Activated CD8-positive, alpha-beta memory T cell treated with anti-CD3 and anti-CD28 coated beads, Interleukin-2, amount 10 ng/mL, durations not matched to agents 7 days and 5 days (primary cell): ENCODE measurements around the gene BLNK. TPM values are rescaled to one million over a fixed set of nuclear protein-coding genes. Genes with fewer than 3 reads are reported as not detected.

Experiments used
- ATAC-seq: fragments of 150-1000 bp; cut with Tn5 transposase; one replicate; pipeline ENCODE4 v1.10.0; 2021; ENCODE audit warnings: moderate library complexity
- CTCF ChIA-PET: fragments of 350-600 bp; sonication (Branson Sonifier 250); formaldehyde crosslinking; loops from one replicate; lab custom pipeline; 2021; ENCODE audit warnings: antibody characterized with exemption; lab: Charles Lee
- DNase-seq: peaks from one replicate; pipeline ENCODE4 v3.0.0-alpha.2; 2020
- H3K27ac Mint-ChIP-seq: one replicate; pipeline ENCODE4 v1.8.0; 2021; ENCODE audit warnings: mild to moderate bottlenecking, mixed read lengths
- H3K27me3 Mint-ChIP-seq: one replicate; pipeline ENCODE4 v1.8.0; 2021; ENCODE audit warnings: mixed read lengths
- H3K36me3 Mint-ChIP-seq: one replicate; pipeline ENCODE4 v1.8.0; 2021; ENCODE audit warnings: mild to moderate bottlenecking, mixed read lengths
- H3K4me1 Mint-ChIP-seq: one replicate; pipeline ENCODE4 v1.8.0; 2021; ENCODE audit warnings: mixed read lengths
- H3K4me3 Mint-ChIP-seq: one replicate; pipeline ENCODE4 v1.8.0; 2021; ENCODE audit warnings: mild to moderate bottlenecking, moderate library complexity, mixed read lengths
- H3K9me3 Mint-ChIP-seq: one replicate; pipeline ENCODE4 v1.8.0; 2022; ENCODE audit warnings: low read depth, mixed read lengths
- total RNA-seq, 2 experiments: library from RNA; stranded (reverse); gene quantifications; one replicate each; pipeline ENCODE4 v1.2.3, GENCODE V29; 2021

Gene BLNK
- total RNA-seq, 2 experiments from 2014 or later, result not detected

DNA sequence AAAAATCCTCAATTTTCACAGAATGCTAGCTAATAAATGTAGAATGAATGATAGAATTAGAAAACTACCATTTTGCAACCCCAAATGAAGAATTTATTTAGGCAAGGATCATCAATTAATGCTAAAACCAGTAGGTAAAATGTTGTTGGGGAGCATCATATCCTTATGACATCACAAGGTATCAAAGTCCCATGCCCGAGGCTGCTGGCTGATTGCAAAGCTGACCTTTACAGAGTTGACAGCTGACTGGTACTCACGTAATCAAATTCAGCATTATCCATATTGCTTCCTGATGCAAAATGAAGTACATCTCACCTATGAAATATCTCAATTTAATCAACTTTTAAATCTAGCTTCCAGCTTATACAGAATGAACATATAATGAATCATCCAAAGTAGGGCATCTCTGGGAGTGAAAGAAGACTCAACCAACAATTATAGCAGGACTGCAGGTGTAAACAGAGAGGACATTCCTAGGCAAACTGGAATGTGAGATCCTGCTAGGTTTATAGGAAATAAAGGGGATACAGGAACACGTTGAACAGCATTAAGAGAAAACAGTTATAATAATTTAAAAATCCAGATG lies 10.2 kb upstream of the BLNK start:
- H3K27ac Mint-ChIP-seq, result no peak overlapping the region
- no peaks in the 10 kb centered on the region for H3K36me3 Mint-ChIP-seq
- peaks cover 38% of the 10 kb centered on the region for H3K27me3 Mint-ChIP-seq
- DNase-seq (no peak), ATAC-seq (no peak)
- CTCF ChIA-PET, result interaction anchor here (0.6 kb wide), 1 partner anchor 735 kb away, joined by 3 read pairs; no protein-coding TSS in a partner anchor
- H3K4me3 Mint-ChIP-seq, result no peak overlapping the region
- H3K4me1 Mint-ChIP-seq, result no peaks in the 10 kb centered on the region
- no peaks in the 10 kb centered on the region for H3K9me3 Mint-ChIP-seq

DNA sequence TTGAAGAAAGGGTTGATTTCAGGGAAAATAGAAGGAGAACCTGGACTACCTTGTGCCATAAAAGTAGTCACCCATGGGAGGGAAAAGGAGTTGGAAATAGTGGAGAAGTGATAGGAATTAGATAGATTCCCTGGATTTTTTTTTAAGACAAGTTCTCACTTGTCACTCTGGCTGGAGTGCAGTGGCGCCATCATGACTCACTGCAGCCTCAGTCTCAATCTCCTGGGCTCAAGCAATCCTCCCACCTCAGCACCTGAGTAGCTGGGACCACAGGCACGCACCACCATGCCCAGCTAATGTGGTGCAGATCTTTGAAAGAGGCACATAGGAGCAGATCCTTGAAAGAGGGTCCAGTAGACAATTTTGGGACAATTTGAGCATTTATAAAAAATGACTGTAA lies 9.5 kb upstream of the BLNK start:
- H3K27ac Mint-ChIP-seq, result no peak overlapping the region
- CTCF ChIA-PET, result interaction anchor here (0.6 kb wide), 1 partner anchor 736 kb away, joined by 3 read pairs; no protein-coding TSS in a partner anchor
- ATAC-seq, result no peak
- H3K27me3 Mint-ChIP-seq, result peaks cover 38% of the 10 kb centered on the region
- no peak for DNase-seq
- H3K4me1 Mint-ChIP-seq, result no peaks in the 10 kb centered on the region
- H3K4me3 Mint-ChIP-seq, result no peak overlapping the region
- no peaks in the 10 kb centered on the region for H3K9me3 Mint-ChIP-seq
- H3K36me3 Mint-ChIP-seq, result no peaks in the 10 kb centered on the region

DNA sequence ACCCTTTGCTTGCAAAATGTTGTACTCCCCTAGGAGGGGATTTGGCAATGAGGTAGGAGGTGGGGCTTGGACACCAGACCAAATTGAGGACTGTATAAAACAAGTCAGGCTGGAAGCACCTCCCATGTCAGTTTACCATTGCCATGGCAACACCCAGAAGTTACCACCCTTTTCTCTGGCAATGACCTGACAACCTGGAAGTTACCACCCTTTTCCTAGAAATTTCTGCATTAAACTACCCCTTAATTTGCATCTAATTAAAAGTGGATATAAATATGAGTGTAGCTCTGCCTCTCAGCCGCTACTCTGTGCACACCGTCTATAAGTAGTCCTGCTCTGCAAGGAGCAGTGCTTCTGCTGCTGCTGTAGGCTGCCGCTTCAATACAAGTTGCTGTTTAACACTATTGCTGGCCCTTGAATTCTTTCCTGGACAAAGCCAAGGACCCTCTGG lies 7.8 kb upstream of the BLNK start:
- DNase-seq (no peak), ATAC-seq (no peak)
- CTCF ChIA-PET, result no interaction called here
- Mint-ChIP-seq H3K27me3 (peaks cover 35% of the 10 kb centered on the region), H3K4me3 (no peak overlapping the region), H3K4me1 (no peaks in the 10 kb centered on the region), H3K9me3 (no peaks in the 10 kb centered on the region), H3K27ac (no peak overlapping the region), H3K36me3 (no peaks in the 10 kb centered on the region)

DNA sequence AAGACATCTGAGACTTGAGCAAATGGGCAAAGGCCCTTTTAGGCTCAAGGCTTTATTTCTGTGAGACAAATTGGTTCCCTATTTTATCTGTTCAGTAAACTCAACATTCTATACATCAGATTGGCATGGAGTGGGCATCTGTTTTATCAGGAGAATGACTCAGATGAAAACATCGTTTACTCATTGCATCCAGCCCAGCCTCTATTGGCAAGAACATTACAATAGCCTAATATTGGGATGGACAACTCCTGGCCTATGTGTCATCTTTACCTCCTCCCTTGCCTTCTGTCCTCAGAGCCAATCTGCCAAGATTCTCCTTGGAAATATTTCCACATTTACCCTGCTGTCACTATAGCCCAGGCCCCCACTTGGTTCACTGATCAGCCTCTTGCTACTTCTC lies 5.5 kb upstream of the BLNK start:
- Mint-ChIP-seq H3K27me3 (peaks cover 30% of the 10 kb centered on the region), H3K4me3 (no peak overlapping the region), H3K36me3 (no peaks in the 10 kb centered on the region), H3K9me3 (no peaks in the 10 kb centered on the region), H3K27ac (no peak overlapping the region), H3K4me1 (no peaks in the 10 kb centered on the region)
- ATAC-seq (no peak), DNase-seq (no peak)
- CTCF ChIA-PET, result no interaction called here

DNA sequence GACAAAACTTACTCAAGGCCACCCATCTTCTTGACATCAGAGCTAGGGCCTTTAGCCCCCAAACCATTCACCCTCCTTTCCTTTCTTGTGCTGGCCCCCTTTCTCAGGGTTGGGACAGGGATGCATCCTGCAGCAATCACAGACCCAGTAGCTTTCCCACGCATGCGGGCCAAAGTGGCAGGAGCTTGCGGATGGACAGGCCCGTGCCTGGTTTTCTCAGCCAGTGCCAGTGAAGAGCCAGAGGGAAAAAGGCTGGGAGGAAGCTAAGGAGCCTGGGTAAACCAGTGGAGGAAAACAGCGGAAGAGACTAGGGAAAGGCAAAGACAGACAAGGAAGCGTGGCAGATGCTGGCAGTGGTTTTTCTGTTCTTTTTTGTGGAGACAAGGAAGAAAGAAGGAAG lies 5.1 kb upstream of the BLNK start:
- Mint-ChIP-seq H3K4me3 (no peak overlapping the region), H3K27ac (no peak overlapping the region), H3K9me3 (no peaks in the 10 kb centered on the region), H3K4me1 (no peaks in the 10 kb centered on the region), H3K36me3 (no peaks in the 10 kb centered on the region), H3K27me3 (peaks cover 27% of the 10 kb centered on the region)
- DNase-seq (no peak), ATAC-seq (no peak)
- CTCF ChIA-PET, result no interaction called here

DNA sequence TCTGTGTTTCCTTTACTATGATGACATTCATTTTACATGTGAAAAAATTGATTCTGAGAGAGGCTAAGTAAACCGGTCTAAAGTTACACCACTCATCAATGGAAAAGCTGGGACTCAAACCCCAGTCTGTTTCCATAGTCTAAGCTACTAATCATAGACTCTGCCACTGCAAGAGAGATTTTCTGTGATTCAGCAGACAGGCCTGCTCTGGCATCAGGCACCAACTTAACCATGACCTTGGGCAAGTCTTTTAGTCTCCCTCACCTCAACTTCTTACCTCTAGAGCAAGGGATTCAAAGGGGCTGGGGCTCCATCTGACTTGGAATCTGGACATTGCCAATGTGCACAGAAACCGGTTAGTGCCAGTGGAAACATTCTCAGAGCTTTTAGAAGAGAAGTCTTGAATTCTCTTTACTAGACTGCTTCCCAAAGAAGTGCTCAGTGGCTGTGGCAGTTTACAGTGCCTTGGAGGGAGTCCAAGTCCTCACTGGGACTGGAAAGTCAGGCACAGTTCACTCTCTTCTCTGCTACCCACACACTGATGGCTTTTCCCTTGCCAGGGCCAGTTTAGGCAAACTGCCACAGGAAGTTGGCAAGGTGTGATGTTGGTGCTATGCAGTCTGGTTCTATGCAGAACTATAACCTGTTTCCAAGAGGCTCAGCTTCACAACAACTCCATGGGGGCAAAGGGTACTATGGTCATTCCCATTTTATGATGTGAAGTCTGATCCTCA lies 4.5 kb upstream of the BLNK start:
- CTCF ChIA-PET, result no interaction called here
- no peaks in the 10 kb centered on the region for H3K4me1 Mint-ChIP-seq
- ATAC-seq (no peak), DNase-seq (no peak)
- H3K27me3 Mint-ChIP-seq, result peaks cover 28% of the 10 kb centered on the region
- no peak overlapping the region for H3K4me3 Mint-ChIP-seq
- H3K36me3 Mint-ChIP-seq, result no peaks in the 10 kb centered on the region
- H3K27ac Mint-ChIP-seq, result no peak overlapping the region
- H3K9me3 Mint-ChIP-seq, result no peaks in the 10 kb centered on the region

DNA sequence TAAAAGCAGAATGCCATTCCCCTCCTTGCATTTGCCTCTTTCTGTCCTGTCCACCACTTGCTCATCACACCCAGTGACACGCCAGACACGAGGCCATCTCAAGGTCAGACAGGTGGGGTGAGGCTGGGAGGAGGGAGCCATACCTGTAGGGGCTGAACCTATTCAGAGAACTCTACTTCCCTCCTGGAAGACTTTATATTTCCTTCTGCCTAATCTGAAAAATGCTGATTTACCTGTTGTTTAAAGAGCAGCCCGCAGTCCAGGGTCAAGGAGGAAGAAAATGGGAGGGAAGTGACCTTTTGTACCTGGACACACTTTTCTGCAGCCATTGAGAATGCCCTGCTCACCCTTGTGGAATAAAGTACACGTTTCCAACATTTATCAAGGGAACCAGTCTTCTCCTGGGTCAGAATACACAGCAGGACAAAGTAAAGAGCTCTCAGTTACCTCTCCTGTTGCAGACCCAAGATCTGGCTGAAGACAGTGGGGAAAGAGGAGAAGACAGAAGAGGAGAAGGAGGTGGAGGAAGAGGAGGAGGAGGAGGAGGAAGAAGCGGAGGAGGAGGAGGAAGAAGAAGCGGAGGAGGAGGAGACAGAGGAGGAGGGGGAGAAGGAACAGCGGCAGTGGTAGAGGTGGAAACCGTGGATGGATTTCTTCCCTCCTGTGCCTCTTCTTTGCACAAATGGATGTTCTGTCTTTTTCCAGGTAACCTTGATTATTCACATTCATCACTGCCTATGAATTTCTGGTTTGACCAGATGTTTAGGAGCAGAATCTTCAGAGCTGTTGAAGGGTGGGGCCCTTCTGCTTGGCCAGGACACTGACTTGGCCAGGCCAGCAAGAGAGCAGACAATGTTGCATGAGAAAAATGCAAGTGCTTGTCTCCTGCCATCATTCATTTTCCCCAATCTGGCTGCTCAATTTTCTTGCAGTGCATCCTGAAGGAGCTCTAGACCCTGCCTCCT lies 1.2 kb upstream of the BLNK start:
- no peaks in the 10 kb centered on the region for H3K36me3 Mint-ChIP-seq
- CTCF ChIA-PET, result no interaction called here
- ATAC-seq (no peak), DNase-seq (no peak)
- no peak overlapping the region for H3K27ac Mint-ChIP-seq
- H3K27me3 Mint-ChIP-seq, result peaks cover 32% of the 10 kb centered on the region
- H3K9me3 Mint-ChIP-seq, result no peaks in the 10 kb centered on the region
- no peaks in the 10 kb centered on the region for H3K4me1 Mint-ChIP-seq
- H3K4me3 Mint-ChIP-seq, result no peak overlapping the region

DNA sequence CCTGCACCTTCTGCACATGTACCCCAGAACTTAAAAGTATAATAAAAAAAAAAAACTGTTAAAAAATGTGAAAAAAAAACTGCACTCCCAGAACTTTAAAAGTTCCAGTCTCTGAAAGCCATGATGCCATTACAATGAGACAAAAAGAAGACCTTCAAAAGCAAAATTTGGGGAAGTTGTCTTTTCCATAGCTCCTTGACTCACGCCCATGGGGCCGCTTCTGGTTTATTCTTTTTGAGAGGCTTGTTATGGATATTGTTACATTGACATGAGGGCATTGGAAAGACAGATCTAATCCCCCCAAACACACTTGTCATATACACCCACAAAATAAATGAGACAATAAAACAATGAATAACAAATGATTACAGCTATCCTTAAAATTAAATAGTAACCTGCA lies 798 bp downstream of the BLNK start:
- ATAC-seq (no peak), DNase-seq (no peak)
- Mint-ChIP-seq H3K9me3 (no peaks in the 10 kb centered on the region), H3K27me3 (peaks cover 42% of the 10 kb centered on the region), H3K4me3 (no peak overlapping the region), H3K36me3 (no peaks in the 10 kb centered on the region), H3K27ac (no peak overlapping the region), H3K4me1 (no peaks in the 10 kb centered on the region)
- CTCF ChIA-PET, result interaction anchor here (0.9 to 1.3 kb wide), 2 partner anchors 12 to 41 kb away, joined by 3 to 4 read pairs; no protein-coding TSS in a partner anchor

DNA sequence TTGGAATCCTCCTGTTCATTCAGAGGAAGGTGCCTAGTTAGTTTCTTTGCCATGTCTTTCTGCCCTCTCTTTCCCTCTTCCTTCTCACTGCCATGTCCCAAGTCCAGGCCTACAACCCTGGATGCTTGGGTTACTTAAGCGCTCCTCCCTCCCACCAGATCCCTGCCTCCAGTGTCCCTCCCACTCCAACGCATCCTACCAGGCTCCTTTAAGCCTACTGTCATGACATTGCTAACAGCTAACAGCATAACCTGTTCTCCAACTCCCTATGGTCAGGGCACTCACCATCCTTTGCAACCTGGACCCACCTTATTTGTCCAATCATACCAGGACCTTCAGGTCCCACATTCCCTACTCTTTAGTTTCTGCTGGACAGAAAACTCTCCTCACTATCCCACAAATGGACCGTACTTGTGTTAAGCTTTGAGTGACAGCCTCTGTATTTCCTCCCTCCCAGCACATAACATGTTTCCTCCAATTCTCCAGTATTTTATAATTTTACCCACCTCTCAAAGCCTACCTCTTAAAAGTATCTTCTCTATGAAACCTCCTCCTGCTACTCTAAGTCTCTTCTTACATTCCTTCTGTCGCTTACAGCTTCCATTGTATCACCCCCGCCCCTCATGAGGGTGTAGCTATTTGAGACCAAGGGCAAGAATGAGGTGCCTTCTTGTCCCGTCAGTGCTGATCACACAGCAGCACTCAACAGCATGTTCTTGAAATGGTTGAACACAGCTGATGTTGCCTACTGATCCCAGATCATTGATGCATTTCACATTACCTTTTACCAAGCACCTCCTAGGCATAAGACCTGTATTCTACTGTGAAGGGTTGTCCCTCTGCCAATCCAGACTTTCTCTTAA lies 1.7 kb downstream of the BLNK start:
- Mint-ChIP-seq H3K9me3 (no peaks in the 10 kb centered on the region), H3K4me3 (no peak overlapping the region), H3K27me3 (peaks cover 47% of the 10 kb centered on the region), H3K36me3 (no peaks in the 10 kb centered on the region), H3K27ac (no peak overlapping the region), H3K4me1 (no peaks in the 10 kb centered on the region)
- no peak for ATAC-seq
- no peak for DNase-seq
- CTCF ChIA-PET, result interaction anchor here (0.9 to 1.3 kb wide), 2 partner anchors 11 to 40 kb away, joined by 3 to 4 read pairs; no protein-coding TSS in a partner anchor

DNA sequence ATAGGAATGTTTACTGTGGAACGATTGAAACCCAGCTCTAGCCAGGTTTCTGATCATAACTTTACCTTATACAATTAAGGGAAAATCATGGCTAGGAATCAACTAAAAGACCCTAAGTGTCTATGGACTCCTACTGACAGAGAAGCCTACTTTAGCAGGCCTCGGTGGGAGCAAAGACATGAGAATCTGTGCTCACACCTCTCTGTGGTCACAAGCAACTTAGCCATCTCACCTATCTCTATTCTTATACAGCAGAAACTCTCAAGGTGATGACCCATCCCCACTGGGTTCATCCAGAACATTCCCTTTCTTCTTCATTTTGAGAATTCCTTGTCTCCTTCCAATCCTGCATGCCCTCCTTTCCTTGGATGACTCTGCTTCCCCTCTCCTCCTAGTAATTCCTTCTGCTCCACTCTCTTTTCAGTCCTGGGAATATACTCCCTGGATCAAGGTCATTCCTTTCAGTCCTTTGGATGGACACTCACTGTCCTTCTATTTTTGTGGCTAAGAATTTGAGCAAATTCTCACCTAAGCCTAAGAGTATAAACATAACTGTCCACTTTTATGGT lies 2.9 kb downstream of the BLNK start:
- CTCF ChIA-PET, result no interaction called here
- no peak for ATAC-seq
- Mint-ChIP-seq H3K4me3 (no peak overlapping the region), H3K4me1 (no peaks in the 10 kb centered on the region), H3K36me3 (no peaks in the 10 kb centered on the region), H3K27ac (no peak overlapping the region), H3K27me3 (peaks cover 52% of the 10 kb centered on the region), H3K9me3 (no peaks in the 10 kb centered on the region)
- DNase-seq, result no peak

DNA sequence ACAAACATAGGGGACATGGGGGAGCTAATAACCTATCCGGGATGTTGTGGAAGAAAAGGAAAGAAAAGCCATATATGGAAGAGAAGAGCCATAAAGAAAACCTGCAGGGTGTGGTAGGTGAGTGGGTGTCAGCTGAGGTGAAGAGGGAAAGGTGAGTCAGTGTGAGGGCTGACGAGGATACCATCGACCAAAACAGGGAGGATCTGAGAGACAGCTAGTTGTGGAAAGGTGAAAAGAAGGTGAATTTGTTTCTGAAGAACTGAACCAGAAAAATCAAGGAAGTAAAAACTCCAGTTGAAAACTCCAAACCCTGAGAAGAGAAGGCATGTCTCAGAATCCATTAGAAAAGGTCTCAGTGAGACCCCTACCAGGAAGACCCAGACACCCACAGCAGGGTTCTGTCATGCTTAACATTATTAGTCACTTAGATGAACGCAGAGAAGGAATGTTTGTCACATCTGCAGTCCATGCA lies 4.1 kb downstream of the BLNK start:
- no peak for DNase-seq
- Mint-ChIP-seq H3K4me3 (no peak overlapping the region), H3K36me3 (no peaks in the 10 kb centered on the region), H3K9me3 (no peaks in the 10 kb centered on the region), H3K4me1 (no peaks in the 10 kb centered on the region), H3K27me3 (peaks cover 53% of the 10 kb centered on the region), H3K27ac (no peak overlapping the region)
- ATAC-seq, result no peak
- CTCF ChIA-PET, result interaction anchor here (1.2 to 1.6 kb wide), 2 partner anchors 250 to 796 kb away, joined by 3 to 4 read pairs; no protein-coding TSS in a partner anchor

DNA sequence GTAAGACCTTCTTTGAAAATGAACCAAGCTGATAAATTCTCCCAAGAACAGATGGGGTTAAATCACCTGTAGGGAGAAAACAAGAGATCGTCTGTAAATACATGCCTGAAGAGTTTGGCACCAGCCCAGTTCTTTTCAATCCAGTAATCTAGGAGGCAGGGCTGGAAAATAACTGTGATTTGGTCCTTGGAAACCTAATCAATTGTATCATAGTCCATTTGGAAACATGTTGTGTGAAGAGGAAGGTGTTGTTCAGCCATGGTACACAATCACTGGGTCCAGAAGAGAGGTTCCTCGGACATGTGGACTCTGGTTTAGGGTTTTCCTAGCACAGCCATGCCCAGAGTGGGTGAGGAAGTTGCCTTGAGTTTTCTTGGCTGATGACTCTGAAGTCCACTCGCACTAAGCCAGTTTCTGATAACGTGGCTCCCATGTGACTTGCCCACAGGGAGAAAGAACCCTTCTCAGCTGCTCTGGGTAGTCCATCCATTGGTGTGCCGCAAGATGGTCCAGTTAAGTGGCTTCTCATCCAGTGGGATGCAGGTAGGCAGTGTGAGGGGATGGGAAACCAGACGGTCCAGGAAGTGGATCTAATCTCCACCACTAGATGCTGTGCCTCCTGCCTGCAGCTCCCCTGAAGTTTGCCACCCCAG lies 5.1 kb downstream of the BLNK start:
- Mint-ChIP-seq H3K36me3 (no peaks in the 10 kb centered on the region), H3K27ac (no peak overlapping the region), H3K9me3 (no peaks in the 10 kb centered on the region)

More for the DNA sequence above, 5.1 kb downstream of the BLNK start:
- no peaks in the 10 kb centered on the region for H3K4me1 Mint-ChIP-seq
- ATAC-seq (no peak), DNase-seq (no peak)
- CTCF ChIA-PET, result interaction anchor here (1.6 kb wide), 1 partner anchor 249 kb away, joined by 4 read pairs; no protein-coding TSS in a partner anchor
- peaks cover 48% of the 10 kb centered on the region for H3K27me3 Mint-ChIP-seq
- no peak overlapping the region for H3K4me3 Mint-ChIP-seq
